ENCODE measurements around the gene ATXN2L. TPM values are rescaled to one million over a fixed set of nuclear protein-coding genes. Genes with fewer than 3 reads are reported as not detected.

Gene ATXN2L
- total and polyA plus RNA-seq, 2 of the 13 experiments (the other 11 are each of a cell fraction or from before 2014, with no cell fraction given) = 40.8 to 55.1 TPM

DNA sequence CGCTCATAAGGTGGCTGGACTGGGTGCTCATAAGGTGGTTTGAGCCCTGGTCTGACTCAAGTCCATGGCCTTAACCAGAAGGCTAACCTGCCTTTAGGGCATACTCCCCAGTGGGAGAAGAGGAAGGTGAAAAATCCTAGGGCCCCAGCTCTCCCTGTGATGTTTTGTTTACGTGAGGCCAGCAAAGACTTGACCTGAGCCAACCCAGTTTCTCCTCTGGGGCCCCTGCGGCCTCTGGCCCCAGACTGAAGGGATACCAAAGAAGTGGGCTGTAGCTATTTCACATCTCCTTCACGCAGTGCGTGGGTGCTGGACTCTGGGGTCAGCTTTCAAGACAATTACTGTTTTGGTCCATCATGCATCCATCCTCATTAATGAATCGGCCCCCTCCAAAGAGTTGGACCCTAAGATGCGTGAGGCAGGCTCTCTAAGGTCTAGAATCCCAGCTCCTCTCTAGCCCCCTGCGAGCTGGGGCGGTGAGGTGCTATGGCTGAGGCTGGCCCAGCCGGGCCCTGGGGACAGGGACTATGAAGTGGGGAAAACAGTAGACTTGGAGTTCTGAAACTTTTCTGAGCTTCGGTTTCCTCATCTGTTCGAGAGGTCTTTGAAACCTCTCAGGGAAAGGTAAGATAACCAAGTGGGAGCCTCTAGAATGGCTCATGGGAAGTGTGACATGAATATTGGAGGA is 42.3 kb downstream of the ATXN2L start (continued):
- TF ChIP-seq, protein P1, sequence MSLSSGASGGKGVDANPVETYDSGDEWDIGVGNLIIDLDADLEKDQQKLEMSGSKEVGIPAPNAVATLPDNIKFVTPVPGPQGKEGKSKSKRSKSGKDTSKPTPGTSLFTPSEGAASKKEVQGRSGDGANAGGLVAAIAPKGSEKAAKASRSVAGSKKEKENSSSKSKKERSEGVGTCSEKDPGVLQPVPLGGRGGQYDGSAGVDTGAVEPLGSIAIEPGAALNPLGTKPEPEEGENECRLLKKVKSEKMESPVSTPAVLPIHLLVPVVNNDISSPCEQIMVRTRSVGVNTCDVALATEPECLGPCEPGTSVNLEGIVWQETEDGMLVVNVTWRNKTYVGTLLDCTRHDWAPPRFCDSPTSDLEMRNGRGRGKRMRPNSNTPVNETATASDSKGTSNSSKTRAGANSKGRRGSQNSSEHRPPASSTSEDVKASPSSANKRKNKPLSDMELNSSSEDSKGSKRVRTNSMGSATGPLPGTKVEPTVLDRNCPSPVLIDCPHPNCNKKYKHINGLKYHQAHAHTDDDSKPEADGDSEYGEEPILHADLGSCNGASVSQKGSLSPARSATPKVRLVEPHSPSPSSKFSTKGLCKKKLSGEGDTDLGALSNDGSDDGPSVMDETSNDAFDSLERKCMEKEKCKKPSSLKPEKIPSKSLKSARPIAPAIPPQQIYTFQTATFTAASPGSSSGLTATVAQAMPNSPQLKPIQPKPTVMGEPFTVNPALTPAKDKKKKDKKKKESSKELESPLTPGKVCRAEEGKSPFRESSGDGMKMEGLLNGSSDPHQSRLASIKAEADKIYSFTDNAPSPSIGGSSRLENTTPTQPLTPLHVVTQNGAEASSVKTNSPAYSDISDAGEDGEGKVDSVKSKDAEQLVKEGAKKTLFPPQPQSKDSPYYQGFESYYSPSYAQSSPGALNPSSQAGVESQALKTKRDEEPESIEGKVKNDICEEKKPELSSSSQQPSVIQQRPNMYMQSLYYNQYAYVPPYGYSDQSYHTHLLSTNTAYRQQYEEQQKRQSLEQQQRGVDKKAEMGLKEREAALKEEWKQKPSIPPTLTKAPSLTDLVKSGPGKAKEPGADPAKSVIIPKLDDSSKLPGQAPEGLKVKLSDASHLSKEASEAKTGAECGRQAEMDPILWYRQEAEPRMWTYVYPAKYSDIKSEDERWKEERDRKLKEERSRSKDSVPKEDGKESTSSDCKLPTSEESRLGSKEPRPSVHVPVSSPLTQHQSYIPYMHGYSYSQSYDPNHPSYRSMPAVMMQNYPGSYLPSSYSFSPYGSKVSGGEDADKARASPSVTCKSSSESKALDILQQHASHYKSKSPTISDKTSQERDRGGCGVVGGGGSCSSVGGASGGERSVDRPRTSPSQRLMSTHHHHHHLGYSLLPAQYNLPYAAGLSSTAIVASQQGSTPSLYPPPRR (CRISPR knock-in tag; IDR thresholded peaks at IDR 0.05; ENCODE audit: borderline replicate concordance) = 0 out of 2 replicates have a peak, but pooled peaks have one; percentile 22
- TF ChIP-seq ZNF207 (IDR thresholded peaks at IDR 0.05; ENCODE audit: borderline replicate concordance) = no peak
- no peak for TF ChIP-seq PHF20 (CRISPR knock-in tag; IDR thresholded peaks at IDR 0.05)
- TF ChIP-seq POLR2A (IDR thresholded peaks at IDR 0.05; ENCODE audit: insufficient read depth in 1 of 2, low read depth in 2 of 2, low read length in 2 of 2) = 0 out of 4 replicates have a peak, but pooled peaks of 1 of the 2 experiments have one; percentile 35
- TF ChIP-seq RARA (CRISPR knock-in tag; IDR thresholded peaks at IDR 0.05) = 0 out of 2 replicates have a peak, but pooled peaks have one; percentile 5
- TF ChIP-seq MZF1 (CRISPR knock-in tag; IDR thresholded peaks at IDR 0.05; ENCODE audit: borderline replicate concordance) = 0 out of 2 replicates have a peak, but pooled peaks have one; percentile 8
- TF ChIP-seq, protein P2, sequence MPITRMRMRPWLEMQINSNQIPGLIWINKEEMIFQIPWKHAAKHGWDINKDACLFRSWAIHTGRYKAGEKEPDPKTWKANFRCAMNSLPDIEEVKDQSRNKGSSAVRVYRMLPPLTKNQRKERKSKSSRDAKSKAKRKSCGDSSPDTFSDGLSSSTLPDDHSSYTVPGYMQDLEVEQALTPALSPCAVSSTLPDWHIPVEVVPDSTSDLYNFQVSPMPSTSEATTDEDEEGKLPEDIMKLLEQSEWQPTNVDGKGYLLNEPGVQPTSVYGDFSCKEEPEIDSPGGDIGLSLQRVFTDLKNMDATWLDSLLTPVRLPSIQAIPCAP (CRISPR knock-in tag; IDR thresholded peaks at IDR 0.05; ENCODE audit: low read depth) = no peak
- no peak for TF ChIP-seq TSC22D2 (CRISPR knock-in tag; IDR thresholded peaks at IDR 0.05; ENCODE audit: borderline replicate concordance)
- TF ChIP-seq RXRA (CRISPR knock-in tag; IDR thresholded peaks at IDR 0.05) = 0 out of 2 replicates have a peak, but pooled peaks have one; percentile 36
- 0 out of 2 replicates have a peak, but pooled peaks have one; percentile 4 for TF ChIP-seq DPF2 (CRISPR knock-in tag; IDR thresholded peaks at IDR 0.05; ENCODE audit: borderline replicate concordance, low read depth)
- TF ChIP-seq ZFX (CRISPR knock-in tag; IDR thresholded peaks at IDR 0.05; ENCODE audit: low read depth) = peak; percentile 7; the same call in 1 of the 2 replicates
- TF ChIP-seq MIER3 (CRISPR knock-in tag; IDR thresholded peaks at IDR 0.05; ENCODE audit: borderline replicate concordance) = no peak
- TF ChIP-seq ZNF891 (CRISPR knock-in tag; IDR thresholded peaks at IDR 0.05) = peak; percentile 8; the same call in 1 of the 2 replicates
- 0 out of 2 replicates have a peak, but pooled peaks have one; percentile 13 for TF ChIP-seq RFXAP (CRISPR knock-in tag; IDR thresholded peaks at IDR 0.05; ENCODE audit: borderline replicate concordance)
